B cell (primary cell): ENCODE data around the gene ISLR. TPM values are rescaled to one million over a fixed set of nuclear protein-coding genes. Genes with fewer than 3 reads are reported as not detected.

Experiments
- ATAC-seq: fragments of 200-7000 bp; cut with Tn5 transposase; one replicate; pipeline ENCODE4 v1.10.0; 2021; ENCODE audit warnings: low read depth, mild to moderate bottlenecking, moderate number of reproducible peaks, moderate library complexity
- CTCF ChIA-PET: fragments of 350-600 bp; sonication (Branson Sonifier 250); formaldehyde crosslinking; loops from one replicate; lab custom pipeline; 2021; ENCODE audit warnings: antibody characterized with exemption, inconsistent platforms; lab: Charles Lee
- POLR2A ChIA-PET: fragments of 350-600 bp; sonication (Branson Sonifier 250); formaldehyde crosslinking; loops from one replicate; lab custom pipeline; 2021; ENCODE audit warnings: antibody characterized with exemption; lab: Charles Lee
- DNase-seq: peaks from one replicate; pipeline ENCODE4 v3.0.0; 2013
- H2AFZ ChIP-seq: 2 replicates; pipeline ENCODE4 v1.6.1; 2012; ENCODE audit warnings: mild to moderate bottlenecking, low read depth, low read length; ENCODE audit not compliant: insufficient read depth, poor library complexity, severe bottlenecking
- H3K27ac ChIP-seq, 2 donors: 1 replicate in 1 of 2; 2 replicates in 1 of 2; pipeline ENCODE4 v1.5.1; 2012 to 2013; ENCODE audit warnings: low read length in 2 of 2, mild to moderate bottlenecking in 2 of 2, moderate library complexity in 1 of 2
- H3K27me3 ChIP-seq, 4 experiments: fragments of 200-600 bp in 1 of 4; sonication (generic) in 1 of 4; replicated peaks in 1 of 4; 1 replicate in 2 of 4; 2 replicates in 2 of 4; pipeline versions ENCODE4 v1.6.1 to v1.7.0; 2013 to 2016; ENCODE audit warnings: low read length in 3 of 4, mild to moderate bottlenecking in 2 of 4, mixed read lengths in 1 of 4, moderate library complexity in 1 of 4; ENCODE audit not compliant: insufficient read depth in 4 of 4, control insufficient read depth in 3 of 4; ENCODE audit errors: control extremely low read depth in 1 of 4
- H3K36me3 ChIP-seq, 2 experiments: replicated peaks in 1 of 2; 1 replicate in 1 of 2; 2 replicates in 1 of 2; pipeline versions ENCODE4 v1.6.1 to v1.7.1; 2013; ENCODE audit warnings: low read length in 1 of 2; ENCODE audit not compliant: insufficient read depth in 2 of 2, control insufficient read depth in 1 of 2; ENCODE audit errors: control extremely low read depth in 1 of 2, extremely low read depth in 1 of 2
- H3K4me1 ChIP-seq, 2 donors: fragments of 200-600 bp in 1 of 2; sonication (generic) in 1 of 2; 1 replicate in 1 of 2; 2 replicates in 1 of 2; pipeline versions ENCODE4 v1.5.1 to v1.6.1; 2013 to 2017; ENCODE audit warnings: low read length in 2 of 2; ENCODE audit not compliant: control insufficient read depth in 2 of 2, insufficient read depth in 2 of 2
- H3K4me2 ChIP-seq: replicated peaks from 2 replicates; pipeline ENCODE3; 2012; ENCODE audit warnings: mild to moderate bottlenecking, low read depth, low read length; ENCODE audit not compliant: poor library complexity, severe bottlenecking
- H3K4me3 ChIP-seq, 5 experiments: fragments of 200-600 bp in 1 of 5; sonication (generic) in 1 of 5; 1 replicate in 3 of 5; 2 replicates in 2 of 5; pipeline versions ENCODE4 v1.5.1 to v1.7.0; 2011 to 2016; ENCODE audit warnings: low read length in 4 of 5, mild to moderate bottlenecking in 4 of 5, low read depth in 2 of 5, control low read depth in 1 of 5, moderate library complexity in 1 of 5; ENCODE audit not compliant: insufficient read depth in 1 of 5; ENCODE audit errors: control extremely low read depth in 1 of 5, extremely low read depth in 1 of 5
- H3K79me2 ChIP-seq: fragments of 200-600 bp; sonication (generic); one replicate; pipeline ENCODE4 v1.6.0; 2016; ENCODE audit warnings: low read length; ENCODE audit not compliant: control insufficient read depth, insufficient read depth
- H3K9ac ChIP-seq: fragments of 200-600 bp; sonication (generic); 2 replicates; pipeline ENCODE4 v1.6.1; 2017; ENCODE audit warnings: mild to moderate bottlenecking, low read length, moderate library complexity
- H3K9me3 ChIP-seq, 3 donors: one replicate each; pipeline versions ENCODE4 v1.6.1 to v1.7.1; 2013; ENCODE audit warnings: low read length in 2 of 3; ENCODE audit not compliant: control insufficient read depth in 2 of 3, insufficient read depth in 1 of 3; ENCODE audit errors: control extremely low read depth in 1 of 3
- H4K20me1 ChIP-seq: 2 replicates; pipeline ENCODE4 v1.6.0; 2012; ENCODE audit warnings: mild to moderate bottlenecking, low read length; ENCODE audit not compliant: insufficient read depth, control insufficient read depth, poor library complexity, severe bottlenecking
- H3K27ac Mint-ChIP-seq: one replicate; pipeline ENCODE4 v1.8.0; 2021; ENCODE audit warnings: mixed read lengths
- H3K27me3 Mint-ChIP-seq: one replicate; pipeline ENCODE4 v1.8.0; 2021; ENCODE audit warnings: mixed read lengths
- H3K4me1 Mint-ChIP-seq: one replicate; pipeline ENCODE4 v1.8.0; 2021; ENCODE audit warnings: mixed read lengths
- H3K4me3 Mint-ChIP-seq: one replicate; pipeline ENCODE4 v1.8.0; 2021; ENCODE audit warnings: mixed read lengths
- H3K9me3 Mint-ChIP-seq: one replicate; pipeline ENCODE4 v1.8.0; 2022; ENCODE audit warnings: mixed read lengths; ENCODE audit not compliant: insufficient read depth
- EZH2 ChIP-seq: IDR thresholded peaks from 2 replicates; pipeline ENCODE4 v1.6.1; 2012; ENCODE audit warnings: borderline replicate concordance, low read depth, mild to moderate bottlenecking, moderate library complexity, low read length; ENCODE audit not compliant: insufficient read depth, poor library complexity, severe bottlenecking
- WGBS: methylation state at CpG from one replicate; pipeline ENCODE4 v1.1.5; 2013; ENCODE audit warnings: missing lambda C conversion rate; ENCODE audit not compliant: insufficient coverage; 5-methylcytosine and 5-hydroxymethylcytosine counted together
- intact Hi-C: fragments of 100-400 bp; cut with micrococcal nuclease; formaldehyde crosslinking; loops from one replicate; pipeline ENCODE4 v1.10.0; 2022
- polyA plus RNA-seq: library from polyadenylated mRNA; depleted of rRNA; stranded (reverse); fragments of >200 nt; gene quantifications from 2 replicates; pipeline ENCODE4 v1.2.3, GENCODE V29; 2012
- total RNA-seq, 2 donors: library from RNA; stranded (reverse); fragments of 120-200 nt in 1 of 2; gene quantifications; 1 replicate in 1 of 2; 2 replicates in 1 of 2; pipeline versions ENCODE4 v1.2.3 to v1.2.4, GENCODE V29; 2013 to 2022
- TF ChIP-seq, protein P1 (sequence below): fragments of 200-600 bp; IDR thresholded peaks from one replicate; pipeline ENCODE4 v1.8.0; 2022; ENCODE audit warnings: antibody characterized with exemption, mild to moderate bottlenecking

Gene ISLR
- total and polyA plus RNA-seq, 2 donors (not counting 1 experiment from before 2014, with no cell fraction given) = not detected

DNA sequence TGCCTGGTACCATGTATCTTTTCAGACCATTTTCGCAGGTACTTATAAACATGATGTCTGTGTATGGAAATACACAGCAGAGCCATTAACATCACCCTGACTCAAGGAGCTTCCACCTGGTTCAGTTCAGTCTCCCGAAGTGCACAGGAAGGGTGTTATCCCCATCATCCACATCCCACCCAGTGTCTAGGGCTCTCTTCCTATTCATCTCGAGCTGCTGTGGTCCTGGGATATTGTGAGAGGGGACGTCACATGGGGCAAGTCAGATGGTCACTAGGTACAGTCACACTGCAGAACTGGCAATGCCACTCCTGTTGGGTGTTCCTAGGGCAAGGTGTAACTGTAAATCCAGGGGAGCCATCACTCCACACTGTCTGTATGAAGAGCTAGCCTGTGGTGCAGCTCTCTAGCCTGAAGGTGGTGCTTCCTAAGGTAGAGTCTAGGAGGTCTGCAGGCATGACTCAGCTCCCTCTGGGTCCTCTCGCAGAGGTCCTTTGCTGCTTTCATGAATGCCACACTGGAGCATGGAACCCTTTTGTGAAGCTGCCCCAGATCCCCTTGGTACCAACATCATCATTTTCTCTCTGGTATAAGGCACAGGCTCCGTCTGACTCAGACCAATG lies 29.2 kb upstream of the ISLR start:
- no peak overlapping the region for H3K9ac ChIP-seq
- intact Hi-C loops = no loop called here
- WGBS = 70% methylated on average over 3 of the region's 6 CpGs
- H3K27ac ChIP-seq = no peak overlapping the region
- H3K4me1 Mint-ChIP-seq = no peaks in the 10 kb centered on the region
- no peaks in the 10 kb centered on the region for H4K20me1 ChIP-seq
- H3K9me3 Mint-ChIP-seq = peaks cover 2% of the 10 kb centered on the region
- ATAC-seq = no peak
- POLR2A ChIA-PET = no interaction called here
- peaks cover 1 to 7% (median 3%) of the 10 kb centered on the region in 3 donors for H3K9me3 ChIP-seq
- H3K79me2 ChIP-seq = no peaks in the 10 kb centered on the region
- CTCF ChIA-PET = interaction anchor here (1.9 kb wide), 1 partner anchor 15 kb away, joined by 4 read pairs; no protein-coding TSS in a partner anchor
- no peak for DNase-seq
- H3K4me3 Mint-ChIP-seq = no peak overlapping the region
- H3K4me1 ChIP-seq = no peaks in the 10 kb centered on the region
- H3K4me3 ChIP-seq = no peak overlapping the region
- TF ChIP-seq, protein P1, sequence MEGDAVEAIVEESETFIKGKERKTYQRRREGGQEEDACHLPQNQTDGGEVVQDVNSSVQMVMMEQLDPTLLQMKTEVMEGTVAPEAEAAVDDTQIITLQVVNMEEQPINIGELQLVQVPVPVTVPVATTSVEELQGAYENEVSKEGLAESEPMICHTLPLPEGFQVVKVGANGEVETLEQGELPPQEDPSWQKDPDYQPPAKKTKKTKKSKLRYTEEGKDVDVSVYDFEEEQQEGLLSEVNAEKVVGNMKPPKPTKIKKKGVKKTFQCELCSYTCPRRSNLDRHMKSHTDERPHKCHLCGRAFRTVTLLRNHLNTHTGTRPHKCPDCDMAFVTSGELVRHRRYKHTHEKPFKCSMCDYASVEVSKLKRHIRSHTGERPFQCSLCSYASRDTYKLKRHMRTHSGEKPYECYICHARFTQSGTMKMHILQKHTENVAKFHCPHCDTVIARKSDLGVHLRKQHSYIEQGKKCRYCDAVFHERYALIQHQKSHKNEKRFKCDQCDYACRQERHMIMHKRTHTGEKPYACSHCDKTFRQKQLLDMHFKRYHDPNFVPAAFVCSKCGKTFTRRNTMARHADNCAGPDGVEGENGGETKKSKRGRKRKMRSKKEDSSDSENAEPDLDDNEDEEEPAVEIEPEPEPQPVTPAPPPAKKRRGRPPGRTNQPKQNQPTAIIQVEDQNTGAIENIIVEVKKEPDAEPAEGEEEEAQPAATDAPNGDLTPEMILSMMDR = no peak
- no peak for TF ChIP-seq EZH2
- H3K36me3 ChIP-seq = no peaks in the 10 kb centered on the region
- H3K27ac Mint-ChIP-seq = no peak overlapping the region
- H3K27me3 Mint-ChIP-seq = peaks cover 52% of the 10 kb centered on the region
- no peak overlapping the region for H3K4me2 ChIP-seq
- H2AFZ ChIP-seq = no peak overlapping the region
- peaks cover 0 to 25% (median 8%) of the 10 kb centered on the region in 4 experiments for H3K27me3 ChIP-seq

DNA sequence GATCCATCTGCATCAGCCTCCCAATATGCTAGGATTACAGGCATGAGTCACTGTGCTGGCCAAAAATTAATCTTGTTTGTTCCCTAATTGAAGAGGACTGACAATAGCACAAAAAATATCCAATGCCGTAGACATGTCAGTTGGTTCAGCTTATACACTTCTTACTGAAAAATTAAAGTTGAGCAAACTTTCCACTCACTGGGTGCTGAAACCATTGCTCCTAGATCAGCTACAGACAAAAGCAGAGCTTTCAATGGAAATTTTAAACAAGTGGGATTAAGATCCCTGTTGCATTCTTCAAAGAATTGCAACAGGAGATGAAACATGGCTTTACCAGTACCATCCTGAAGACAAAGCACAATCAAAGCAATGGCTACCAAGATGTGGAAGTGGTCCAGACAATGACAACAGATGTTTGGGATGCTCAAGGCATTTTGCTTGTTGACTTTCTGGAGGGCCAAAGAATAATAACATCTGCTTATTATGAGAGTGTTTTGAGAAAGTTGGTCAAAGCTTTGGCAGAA lies 27.2 kb upstream of the ISLR start:
- H3K36me3 ChIP-seq = no peaks in the 10 kb centered on the region
- no peak overlapping the region for H2AFZ ChIP-seq
- H3K4me3 ChIP-seq = no peak overlapping the region
- no peak for DNase-seq
- H3K79me2 ChIP-seq = no peaks in the 10 kb centered on the region
- no CpG with 5 or more reads among the region's 1 CpG for WGBS
- intact Hi-C loops = no loop called here
- H3K27me3 ChIP-seq = peaks cover 0 to 19% (median 4%) of the 10 kb centered on the region in 4 experiments
- Mint-ChIP-seq H3K9me3 (peaks cover 2% of the 10 kb centered on the region), H3K27ac (no peak overlapping the region), H3K4me1 (no peaks in the 10 kb centered on the region), H3K4me3 (no peak overlapping the region), H3K27me3 (peaks cover 46% of the 10 kb centered on the region)
- TF ChIP-seq, protein P1 = no peak
- TF ChIP-seq EZH2 = no peak
- no peaks in the 10 kb centered on the region for H3K4me1 ChIP-seq
- no peak overlapping the region for H3K4me2 ChIP-seq
- peaks cover 1 to 7% (median 3%) of the 10 kb centered on the region in 3 donors for H3K9me3 ChIP-seq
- POLR2A ChIA-PET = no interaction called here
- H4K20me1 ChIP-seq = no peaks in the 10 kb centered on the region
- H3K9ac ChIP-seq = no peak overlapping the region
- ATAC-seq = no peak
- CTCF ChIA-PET = no interaction called here
- H3K27ac ChIP-seq = no peak overlapping the region
